Measurements from ENCODE around the gene KLK11. TPM values are rescaled to one million over a fixed set of nuclear protein-coding genes. Genes with fewer than 3 reads are reported as not detected.

The KLK11 gene
- total and polyA plus RNA-seq, 2 donors (not counting 1 experiment from before 2014, with no cell fraction given): not detected

GRCh38 chr19:51055866-51056265, 29.4 kb upstream of the KLK11 start:
- Mint-ChIP-seq H3K27me3 (peaks cover 40% of the 10 kb centered on the region), H3K27ac (no peak overlapping the region), H3K4me3 (no peak overlapping the region), H3K4me1 (no peaks in the 10 kb centered on the region), H3K9me3 (ENCODE audit: insufficient read depth) (no peaks in the 10 kb centered on the region)
- peaks cover 0 to 8% (median 0%) of the 10 kb centered on the region in 3 donors for H3K9me3 ChIP-seq (ENCODE audit: control extremely low read depth in 1 of 3, control insufficient read depth in 2 of 3, insufficient read depth in 1 of 3, low read length in 2 of 3)
- intact Hi-C loops (cut with micrococcal nuclease): no loop called here
- no peak overlapping the region for H3K9ac ChIP-seq (ENCODE audit: low read length)
- H3K27ac ChIP-seq (ENCODE audit: low read length in 2 of 2): no peak overlapping the region
- no peaks in the 10 kb centered on the region for H3K36me3 ChIP-seq (replicated peaks in 1 of 2; ENCODE audit: control extremely low read depth in 1 of 2, control insufficient read depth in 1 of 2, extremely low read depth in 1 of 2, insufficient read depth in 2 of 2, low read length in 1 of 2)
- ChIA-PET POLR2A (no interaction called here), CTCF (interaction anchor here (0.5 kb wide), 1 partner anchor 202 kb away, joined by 3 read pairs; no protein-coding TSS in a partner anchor)
- no peak overlapping the region for H2AFZ ChIP-seq (ENCODE audit: insufficient read depth, low read depth, low read length, poor library complexity, severe bottlenecking)
- H3K4me3 ChIP-seq (ENCODE audit: control extremely low read depth in 1 of 5, extremely low read depth in 1 of 5, insufficient read depth in 1 of 5, low read depth in 2 of 5, low read length in 4 of 5): no peak overlapping the region
- DNase-seq: no peak
- no peaks in the 10 kb centered on the region for H3K4me1 ChIP-seq (ENCODE audit: control insufficient read depth in 2 of 2, insufficient read depth in 2 of 2, low read length in 2 of 2)
- peaks cover 0 to 13% (median 1%) of the 10 kb centered on the region in 4 experiments for H3K27me3 ChIP-seq (replicated peaks in 1 of 4; ENCODE audit: control extremely low read depth in 1 of 4, control insufficient read depth in 3 of 4, insufficient read depth in 4 of 4, low read length in 3 of 4)
- H4K20me1 ChIP-seq (ENCODE audit: control insufficient read depth, insufficient read depth, low read length, poor library complexity, severe bottlenecking): no peaks in the 10 kb centered on the region
- no peak overlapping the region for H3K4me2 ChIP-seq (replicated peaks; ENCODE audit: low read depth, low read length, poor library complexity, severe bottlenecking)
- TF ChIP-seq EZH2 (IDR thresholded peaks at IDR 0.05; ENCODE audit: borderline replicate concordance, insufficient read depth, low read depth, low read length, poor library complexity, severe bottlenecking) (no peak), CTCF (IDR thresholded peaks at IDR 0.05) (no peak)
- no peaks in the 10 kb centered on the region for H3K79me2 ChIP-seq (ENCODE audit: control insufficient read depth, insufficient read depth, low read length)
- no peak for ATAC-seq (ENCODE audit: low read depth)

- POLR2A ChIA-PET: no interaction called here
- intact Hi-C loops (cut with micrococcal nuclease): no loop called here
These were observed 20.6 kb upstream of the KLK11 start for GRCh38 chr19:51047031-51047335.

More at GRCh38 chr19:51047031-51047335, 20.6 kb upstream of the KLK11 start:
- Histone ChIP-seq H3K9ac (ENCODE audit: low read length) (no peak overlapping the region), H2AFZ (ENCODE audit: insufficient read depth, low read depth, low read length, poor library complexity, severe bottlenecking) (no peak overlapping the region), H4K20me1 (ENCODE audit: control insufficient read depth, insufficient read depth, low read length, poor library complexity, severe bottlenecking) (no peaks in the 10 kb centered on the region), H3K79me2 (ENCODE audit: control insufficient read depth, insufficient read depth, low read length) (no peaks in the 10 kb centered on the region), H3K27me3 (replicated peaks in 1 of 4; ENCODE audit: control extremely low read depth in 1 of 4, control insufficient read depth in 3 of 4, insufficient read depth in 4 of 4, low read length in 3 of 4) (peaks cover 0 to 4% (median 0%) of the 10 kb centered on the region in 4 experiments), H3K9me3 (ENCODE audit: control extremely low read depth in 1 of 3, control insufficient read depth in 2 of 3, insufficient read depth in 1 of 3, low read length in 2 of 3) (no peaks in the 10 kb centered on the region), H3K36me3 (replicated peaks in 1 of 2; ENCODE audit: control extremely low read depth in 1 of 2, control insufficient read depth in 1 of 2, extremely low read depth in 1 of 2, insufficient read depth in 2 of 2, low read length in 1 of 2) (no peaks in the 10 kb centered on the region), H3K4me3 (ENCODE audit: control extremely low read depth in 1 of 5, extremely low read depth in 1 of 5, insufficient read depth in 1 of 5, low read depth in 2 of 5, low read length in 4 of 5) (no peak overlapping the region), H3K4me1 (ENCODE audit: control insufficient read depth in 2 of 2, insufficient read depth in 2 of 2, low read length in 2 of 2) (no peaks in the 10 kb centered on the region), H3K4me2 (replicated peaks; ENCODE audit: low read depth, low read length, poor library complexity, severe bottlenecking) (no peak overlapping the region), H3K27ac (ENCODE audit: low read length in 2 of 2) (no peak overlapping the region)
- Mint-ChIP-seq H3K9me3 (ENCODE audit: insufficient read depth) (no peaks in the 10 kb centered on the region), H3K27me3 (peaks cover 11% of the 10 kb centered on the region), H3K4me3 (no peak overlapping the region), H3K27ac (no peak overlapping the region), H3K4me1 (no peaks in the 10 kb centered on the region)
- WGBS (ENCODE audit: insufficient coverage): 13% methylated on average over 1 of the region's 4 CpGs
- TF ChIP-seq CTCF (IDR thresholded peaks at IDR 0.05): no peak
- no peak for TF ChIP-seq EZH2 (IDR thresholded peaks at IDR 0.05; ENCODE audit: borderline replicate concordance, insufficient read depth, low read depth, low read length, poor library complexity, severe bottlenecking)
- ATAC-seq (ENCODE audit: low read depth) (no peak), DNase-seq (no peak)
- CTCF ChIA-PET: interaction anchor here (0.7 kb wide), 1 partner anchor 9 kb away, joined by 3 read pairs; no protein-coding TSS in a partner anchor

Measured in B cell (primary cell).